Ovary (tissue), 3 donors: Measurements from ENCODE around the gene SPATA13.

Source experiments
- CTCF ChIP-seq, 3 donors: fragments of 450-650 bp in 2 of 3; fragments of 200-600 bp in 1 of 3; IDR thresholded peaks; one replicate each; pipeline versions ENCODE4 v1.5.1 to v1.8.0; 2016 to 2022; ENCODE audit warnings: antibody characterized with exemption in 3 of 3, mild to moderate bottlenecking in 1 of 3
- POLR2A ChIP-seq: fragments of 450-650 bp; IDR thresholded peaks from one replicate; pipeline ENCODE4 v1.6.1; 2017; ENCODE audit warnings: antibody characterized with exemption, mild to moderate bottlenecking, moderate library complexity
- donor health status: DM: no; HTN: no; CAD: no.

DNA sequence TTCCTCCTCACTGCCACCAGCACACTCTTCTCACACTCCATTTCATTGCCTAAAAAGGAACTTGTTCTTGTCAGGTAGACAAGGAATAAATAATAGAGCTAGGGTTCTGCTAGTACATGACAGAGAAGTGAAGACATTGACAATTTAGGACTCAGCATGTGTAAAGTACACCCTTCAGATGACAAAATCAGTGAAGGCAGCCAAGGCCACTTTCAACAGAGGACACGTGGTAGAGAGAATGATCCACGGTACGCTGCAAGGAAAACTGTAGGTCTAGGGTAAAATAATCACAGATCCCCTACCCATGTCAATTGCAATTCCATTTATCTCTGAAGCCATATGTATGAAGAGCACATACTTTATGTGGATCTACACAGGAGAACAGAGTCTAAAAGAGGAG, 7.2 kb upstream of the SPATA13 start:
- TF ChIP-seq CTCF (IDR thresholded peaks at IDR 0.05) = no peak
- TF ChIP-seq POLR2A = no peak
